ENCODE data around the gene PLXNB2.

PLXNB2 gene

GRCh38 chr22:50320116-50320515, 12.7 kb upstream of the PLXNB2 start:
- FAIRE-seq, result no peak
- no peak for TF ChIP-seq POLR2A (IDR thresholded peaks at IDR 0.05; ENCODE audit: low read depth, low read length)

GRCh38 chr22:50319503-50319951, 12.1 kb upstream of the PLXNB2 start:
- no peak for FAIRE-seq
- TF ChIP-seq POLR2A (IDR thresholded peaks at IDR 0.05; ENCODE audit: low read depth, low read length), result no peak
- no peak for DNase-seq (ENCODE audit: insufficient read length, low spot score)

More at GRCh38 chr22:50320116-50320515, 12.7 kb upstream of the PLXNB2 start:
- no peak for DNase-seq (ENCODE audit: insufficient read length, low spot score)

- DNase-seq (ENCODE audit: insufficient read length, low spot score), result no peak
- no peak for FAIRE-seq
- no peak for TF ChIP-seq POLR2A (IDR thresholded peaks at IDR 0.05; ENCODE audit: low read depth, low read length)
These were observed 11.4 kb upstream of the PLXNB2 start for GRCh38 chr22:50318698-50319411.

- DNase-seq (ENCODE audit: insufficient read length, low spot score), result no peak
- FAIRE-seq, result no peak
These were observed 10.9 kb upstream of the PLXNB2 start for GRCh38 chr22:50318356-50318697.

GRCh38 chr22:50317674-50318073, 10.2 kb upstream of the PLXNB2 start:
- FAIRE-seq, result no peak
- no peak for TF ChIP-seq POLR2A (IDR thresholded peaks at IDR 0.05; ENCODE audit: low read depth, low read length)
- no peak for DNase-seq (ENCODE audit: insufficient read length, low spot score)

More at GRCh38 chr22:50318356-50318697, 10.9 kb upstream of the PLXNB2 start:
- TF ChIP-seq POLR2A (IDR thresholded peaks at IDR 0.05; ENCODE audit: low read depth, low read length), result no peak

GRCh38 chr22:50317178-50317577, 9.7 kb upstream of the PLXNB2 start:
- TF ChIP-seq POLR2A (IDR thresholded peaks at IDR 0.05; ENCODE audit: low read depth, low read length), result no peak
- no peak for FAIRE-seq

GRCh38 chr22:50316114-50317065, 8.9 kb upstream of the PLXNB2 start:
- TF ChIP-seq POLR2A (IDR thresholded peaks at IDR 0.05; ENCODE audit: low read depth, low read length), result no peak
- DNase-seq (ENCODE audit: insufficient read length, low spot score) (no peak), FAIRE-seq (no peak)

More at GRCh38 chr22:50317178-50317577, 9.7 kb upstream of the PLXNB2 start:
- no peak for DNase-seq (ENCODE audit: insufficient read length, low spot score)

- no peak for FAIRE-seq
- no peak for TF ChIP-seq POLR2A (IDR thresholded peaks at IDR 0.05; ENCODE audit: low read depth, low read length)
- DNase-seq (ENCODE audit: insufficient read length, low spot score), result no peak
These were observed 8.1 kb upstream of the PLXNB2 start for GRCh38 chr22:50315289-50316113.

GRCh38 chr22:50314455-50315288, 7.2 kb upstream of the PLXNB2 start:
- DNase-seq (ENCODE audit: insufficient read length, low spot score) (no peak), FAIRE-seq (no peak)
- no peak for TF ChIP-seq POLR2A (IDR thresholded peaks at IDR 0.05; ENCODE audit: low read depth, low read length)

GRCh38 chr22:50314081-50314454, 6.6 kb upstream of the PLXNB2 start:
- TF ChIP-seq POLR2A (IDR thresholded peaks at IDR 0.05; ENCODE audit: low read depth, low read length), result no peak
- no peak for FAIRE-seq
- no peak for DNase-seq (ENCODE audit: insufficient read length, low spot score)

GRCh38 chr22:50313600-50313999, 6.2 kb upstream of the PLXNB2 start:
- TF ChIP-seq POLR2A (IDR thresholded peaks at IDR 0.05; ENCODE audit: low read depth, low read length), result no peak
- FAIRE-seq, result no peak
- DNase-seq (ENCODE audit: insufficient read length, low spot score), result no peak

- TF ChIP-seq POLR2A (IDR thresholded peaks at IDR 0.05; ENCODE audit: low read depth, low read length), result no peak
- DNase-seq (ENCODE audit: insufficient read length, low spot score), result no peak
- FAIRE-seq, result no peak
These were observed 5.6 kb upstream of the PLXNB2 start for GRCh38 chr22:50313021-50313420.

- TF ChIP-seq POLR2A (IDR thresholded peaks at IDR 0.05; ENCODE audit: low read depth, low read length), result no peak
- no peak for FAIRE-seq
These were observed 4.9 kb upstream of the PLXNB2 start for GRCh38 chr22:50312371-50312770.

More at GRCh38 chr22:50312371-50312770, 4.9 kb upstream of the PLXNB2 start:
- DNase-seq (ENCODE audit: insufficient read length, low spot score), result no peak
